IMR-90 (cell line): Measurements from ENCODE around the gene CDC42EP4. TPM values are rescaled to one million over a fixed set of nuclear protein-coding genes. Genes with fewer than 3 reads are reported as not detected.

Experiments used
- ATAC-seq: fragments of 200-7000 bp; cut with Tn5 transposase; 2 replicates; pipeline ENCODE4 v1.9.1; 2020; ENCODE audit warnings: low read depth, mild to moderate bottlenecking, moderate library complexity
- BruUV-seq: library from RNA; stranded (reverse); fragments of 400-500 nt; replicated peaks from 2 replicates; lab custom pipeline; 2021; lab: Mats Ljungman, UMichigan
- CTCF ChIA-PET: fragments of 300-600 bp; formaldehyde crosslinking; extraction: SDS; loops from one replicate; lab custom pipeline; 2021; ENCODE audit warnings: antibody characterized with exemption; lab: Yijun Ruan, JAX
- POLR2A ChIA-PET: fragments of 300-600 bp; sonication (Branson Sonifier 250); formaldehyde crosslinking; loops from one replicate; lab custom pipeline; 2022; ENCODE audit warnings: antibody characterized with exemption; ENCODE audit not compliant: unreplicated experiment; lab: Charles Lee
- DNase-seq: peaks from one replicate; pipeline ENCODE4 v3.0.0; 2013
- H2AFZ ChIP-seq: replicated peaks from 2 replicates; pipeline ENCODE3; 2013; ENCODE audit warnings: low read length, mild to moderate bottlenecking; ENCODE audit not compliant: poor library complexity
- H2AK5ac ChIP-seq: 2 replicates; pipeline ENCODE4 v1.6.1; 2013; ENCODE audit warnings: low read depth, low read length, inconsistent platforms
- H2AK9ac ChIP-seq: replicated peaks from 2 replicates; pipeline ENCODE3; 2013; ENCODE audit warnings: mild to moderate bottlenecking, low read depth, low read length, moderate library complexity; ENCODE audit not compliant: poor library complexity
- H2BK120ac ChIP-seq: 2 replicates; pipeline ENCODE4 v1.6.1; 2013; ENCODE audit warnings: low read depth, low read length, inconsistent platforms
- H2BK15ac ChIP-seq: 3 replicates; pipeline ENCODE4 v1.6.1; 2013; ENCODE audit warnings: low read depth, low read length, inconsistent platforms
- H2BK20ac ChIP-seq: 2 replicates; pipeline ENCODE4 v1.6.1; 2013; ENCODE audit warnings: low read depth, mild to moderate bottlenecking, inconsistent platforms, low read length, moderate library complexity
- H2BK5ac ChIP-seq: 2 replicates; pipeline ENCODE4 v1.6.1; 2013; ENCODE audit warnings: mild to moderate bottlenecking, low read depth, low read length, inconsistent platforms; ENCODE audit not compliant: poor library complexity, severe bottlenecking
- H3K14ac ChIP-seq: replicated peaks from 2 replicates; pipeline ENCODE4 v1.6.1; 2013; ENCODE audit warnings: low read depth, low read length, inconsistent platforms
- H3K18ac ChIP-seq: 2 replicates; pipeline ENCODE4 v1.6.1; 2013; ENCODE audit warnings: low read depth, low read length, control low read depth
- H3K23ac ChIP-seq: 2 replicates; pipeline ENCODE4 v1.6.1; 2013; ENCODE audit warnings: low read depth, low read length, inconsistent platforms
- H3K27ac ChIP-seq: 2 replicates; pipeline ENCODE4 v1.5.1; 2013; ENCODE audit warnings: mild to moderate bottlenecking, control low read depth, low read length; ENCODE audit not compliant: insufficient read depth
- H3K27me3 ChIP-seq: 2 replicates; pipeline ENCODE4 v1.6.1; 2013; ENCODE audit warnings: low read length; ENCODE audit not compliant: control insufficient read depth, insufficient read depth
- H3K36me3 ChIP-seq: 2 replicates; pipeline ENCODE4 v1.6.1; 2013; ENCODE audit warnings: low read length, mixed read lengths; ENCODE audit not compliant: control insufficient read depth, insufficient read depth
- H3K4ac ChIP-seq: 2 replicates; pipeline ENCODE4 v1.6.1; 2013; ENCODE audit warnings: low read depth, low read length, inconsistent platforms
- H3K4me1 ChIP-seq: 2 replicates; pipeline ENCODE4 v1.6.1; 2013; ENCODE audit warnings: low read length, mixed read lengths; ENCODE audit not compliant: control insufficient read depth, insufficient read depth
- H3K4me2 ChIP-seq: 2 replicates; pipeline ENCODE4 v1.6.1; 2013; ENCODE audit warnings: low read depth, mild to moderate bottlenecking, control low read depth, low read length, moderate library complexity
- H3K4me3 ChIP-seq: 2 replicates; pipeline ENCODE4 v1.5.1; 2013; ENCODE audit warnings: low read depth, mild to moderate bottlenecking, control low read depth, low read length, moderate library complexity; ENCODE audit not compliant: insufficient read depth
- H3K56ac ChIP-seq: 2 replicates; pipeline ENCODE4 v1.6.1; 2013; ENCODE audit warnings: low read length, inconsistent platforms; ENCODE audit not compliant: insufficient read depth; ENCODE audit errors: extremely low read depth
- H3K79me1 ChIP-seq, 2 experiments: 2 replicates each; pipeline ENCODE4 v1.6.1; 2013; ENCODE audit warnings: low read length in 2 of 2, inconsistent platforms in 1 of 2, low read depth in 1 of 2
- H3K9ac ChIP-seq: 2 replicates; pipeline ENCODE4 v1.6.1; 2013; ENCODE audit warnings: low read depth, low read length, control low read depth
- H3K9me1 ChIP-seq: 2 replicates; pipeline ENCODE4 v1.6.1; 2013; ENCODE audit warnings: low read length, inconsistent platforms; ENCODE audit not compliant: insufficient read depth
- H3K9me3 ChIP-seq: 2 replicates; pipeline ENCODE4 v1.6.1; 2013; ENCODE audit warnings: low read length; ENCODE audit not compliant: control insufficient read depth, insufficient read depth
- H4K20me1 ChIP-seq: 2 replicates; pipeline ENCODE4 v1.6.1; 2013; ENCODE audit warnings: low read length, inconsistent platforms; ENCODE audit not compliant: insufficient read depth
- H4K5ac ChIP-seq: 2 replicates; pipeline ENCODE4 v1.6.1; 2013; ENCODE audit warnings: mild to moderate bottlenecking, low read depth, low read length, control low read depth
- H4K8ac ChIP-seq, 2 experiments: 2 replicates each; pipeline ENCODE4 v1.6.1; 2013; ENCODE audit warnings: low read depth in 2 of 2, low read length in 2 of 2, control low read depth in 1 of 2, inconsistent platforms in 1 of 2
- H4K91ac ChIP-seq: 2 replicates; pipeline ENCODE4 v1.6.1; 2013; ENCODE audit warnings: low read depth, low read length, inconsistent platforms; ENCODE audit not compliant: insufficient read depth
- CEBPB ChIP-seq: IDR thresholded peaks from 2 replicates; pipeline ENCODE4 v1.6.1; 2012; ENCODE audit warnings: low read depth, low read length, improper control_type of control experiment
- ELK1 ChIP-seq: fragments of 150-350 bp; IDR thresholded peaks from 2 replicates; pipeline ENCODE4 v1.6.1; 2016; ENCODE audit warnings: low read depth, mild to moderate bottlenecking, low read length, moderate library complexity, borderline replicate concordance
- FOS ChIP-seq: fragments of 150-350 bp; IDR thresholded peaks from 2 replicates; pipeline ENCODE4 v1.6.1; 2016; ENCODE audit warnings: low read depth, low read length
- MAFK ChIP-seq: IDR thresholded peaks from 2 replicates; pipeline ENCODE4 v1.6.1; 2012; ENCODE audit warnings: low read depth, low read length, improper control_type of control experiment
- MAZ ChIP-seq: IDR thresholded peaks from 2 replicates; pipeline ENCODE4 v1.6.1; 2012; ENCODE audit warnings: low read depth, mild to moderate bottlenecking, low read length, improper control_type of control experiment, moderate library complexity, borderline replicate concordance
- NFE2L2 ChIP-seq: fragments of 150-350 bp; IDR thresholded peaks from 2 replicates; pipeline ENCODE4 v1.6.1; 2016; ENCODE audit warnings: low read depth, mild to moderate bottlenecking, low read length
- RCOR1 ChIP-seq: IDR thresholded peaks from 2 replicates; pipeline ENCODE4 v1.6.1; 2012; ENCODE audit warnings: mild to moderate bottlenecking, low read length, improper control_type of control experiment; ENCODE audit not compliant: insufficient replicate concordance
- SMC3 ChIP-seq: fragments of 150-350 bp; IDR thresholded peaks from 2 replicates; pipeline ENCODE4 v1.6.1; 2016; ENCODE audit warnings: low read depth, mild to moderate bottlenecking, antibody characterized with exemption, low read length, moderate library complexity
- USF2 ChIP-seq: fragments of 150-350 bp; IDR thresholded peaks from 2 replicates; pipeline ENCODE4 v1.6.1; 2017; ENCODE audit warnings: mild to moderate bottlenecking, antibody characterized with exemption, low read length, low read depth
- WGBS, 2 experiments: methylation state at CpG; one replicate each; pipeline versions ENCODE4 v1.1.5 to v1.1.7; 2013; ENCODE audit warnings: missing lambda C conversion rate in 2 of 2; ENCODE audit not compliant: insufficient read length in 1 of 2; ENCODE audit errors: extremely low coverage in 2 of 2; 5-methylcytosine and 5-hydroxymethylcytosine counted together
- dilution Hi-C: fragments of 300-500 bp; cut with HindIII; formaldehyde crosslinking; loops from one replicate; pipeline ENCODE4 v1.14.3; 2018; ENCODE audit warnings: low sequenced_read_pairs; ENCODE audit not compliant: unreplicated experiment
- in situ Hi-C: fragments of 300-500 bp; cut with MboI; formaldehyde crosslinking; loops from 3 replicates; pipeline ENCODE4 v1.14.3; 2019; ENCODE audit warnings: low sequenced_read_pairs, inconsistent platforms, mixed read lengths
- intact Hi-C: fragments of 100-400 bp; cut with micrococcal nuclease; formaldehyde crosslinking; loops from 2 replicates; pipeline ENCODE4 v1.10.0; 2022
- polyA plus RNA-seq, 3 experiments: library from polyadenylated mRNA; depleted of rRNA; stranded (reverse); fragments of >200 nt; gene quantifications; 2 replicates each; pipeline ENCODE4 v1.2.3, GENCODE V29; 2012; ENCODE audit warnings: low replicate concordance in 1 of 3
- total RNA-seq: library from RNA; depleted of rRNA; stranded (reverse); fragments of >200 nt; gene quantifications from 2 replicates; pipeline ENCODE4 v1.2.3, GENCODE V29; 2012

CDC42EP4 gene
- total and polyA plus RNA-seq, 2 of the 4 experiments (the other 2 are of a cell fraction) = 14.3 to 25.8 TPM

- Histone ChIP-seq H3K4me3 (no peak overlapping the region), H3K9ac (no peak overlapping the region), H3K14ac (no peak overlapping the region), H3K79me1 (no peaks in the 10 kb centered on the region), H2AFZ (no peak overlapping the region), H3K56ac (no peak overlapping the region), H3K36me3 (no peaks in the 10 kb centered on the region), H2BK15ac (no peak overlapping the region), H2BK5ac (no peak overlapping the region), H4K8ac (no peak overlapping the region), H4K5ac (no peak overlapping the region), H2AK9ac (no peak overlapping the region), H3K4ac (no peak overlapping the region), H4K91ac (no peak overlapping the region), H3K9me3 (peaks cover 3% of the 10 kb centered on the region), H3K4me2 (no peak overlapping the region), H3K4me1 (no peaks in the 10 kb centered on the region), H3K27me3 (no peaks in the 10 kb centered on the region), H3K9me1 (no peaks in the 10 kb centered on the region), H3K27ac (no peak overlapping the region), H2BK20ac (no peak overlapping the region), H2AK5ac (no peak overlapping the region), H4K20me1 (no peaks in the 10 kb centered on the region), H3K18ac (no peak overlapping the region), H3K23ac (no peak overlapping the region), H2BK120ac (no peak overlapping the region)
- BruUV-seq = no TSS peak
- CTCF ChIA-PET = no interaction called here
- DNase-seq = no peak
- POLR2A ChIA-PET = no interaction called here
- ATAC-seq = no peak
- dilution Hi-C loops = no loop called here
- no CpG with 5 or more reads among the region's 1 CpG for WGBS, 2 experiments
- intact Hi-C loops = no loop called here
- TF ChIP-seq MAZ (no peak), NFE2L2 (no peak), MAFK (no peak), SMC3 (no peak), ELK1 (no peak), CEBPB (no peak), FOS (no peak), USF2 (no peak), RCOR1 (no peak)
- in situ Hi-C loops = loop anchor here (25.0 kb wide), 2 partner anchors 268 to 918 kb away; no protein-coding TSS in a partner anchor
Measured at GRCh38 chr17:73269791-73270190, 42.0 kb downstream of the CDC42EP4 start.
